ENCODE measurements around the gene GABBR2. TPM values are rescaled to one million over a fixed set of nuclear protein-coding genes. Genes with fewer than 3 reads are reported as not detected.

The GABBR2 gene
- total RNA-seq, 1 experiment from 2014 or later = not detected

GRCh38 chr9:98262056-98262455 lies 446.7 kb downstream of the GABBR2 start:
- intact Hi-C loops (cut with micrococcal nuclease) = loop anchor here (2.0 kb wide), 1 partner anchor 69 kb away; the partner anchor contains the start of gene CORO2A
- Mint-ChIP-seq H3K9me3 (ENCODE audit: unreplicated experiment) (no peaks in the 10 kb centered on the region), H3K4me3 (ENCODE audit: unreplicated experiment) (no peak overlapping the region), H3K4me1 (ENCODE audit: insufficient read depth, unreplicated experiment) (peaks cover 2% of the 10 kb centered on the region), H3K36me3 (ENCODE audit: insufficient read depth, unreplicated experiment) (no peaks in the 10 kb centered on the region), H3K27ac (ENCODE audit: low read depth, unreplicated experiment) (no peak overlapping the region), H3K27me3 (ENCODE audit: insufficient read depth, unreplicated experiment) (no peaks in the 10 kb centered on the region)
- ChIA-PET POLR2A (interaction anchor here (0.8 kb wide), 1 partner anchor 142 kb away, joined by 3 read pairs; no protein-coding TSS in a partner anchor), CTCF (interaction anchor here (0.6 to 2.8 kb wide), 10 partner anchors 9 to 514 kb away, joined by 3 to 29 read pairs (median 4); no protein-coding TSS in a partner anchor)
- no TSS peak for BruUV-seq (replicated peaks)
- TF ChIP-seq, protein P1, sequence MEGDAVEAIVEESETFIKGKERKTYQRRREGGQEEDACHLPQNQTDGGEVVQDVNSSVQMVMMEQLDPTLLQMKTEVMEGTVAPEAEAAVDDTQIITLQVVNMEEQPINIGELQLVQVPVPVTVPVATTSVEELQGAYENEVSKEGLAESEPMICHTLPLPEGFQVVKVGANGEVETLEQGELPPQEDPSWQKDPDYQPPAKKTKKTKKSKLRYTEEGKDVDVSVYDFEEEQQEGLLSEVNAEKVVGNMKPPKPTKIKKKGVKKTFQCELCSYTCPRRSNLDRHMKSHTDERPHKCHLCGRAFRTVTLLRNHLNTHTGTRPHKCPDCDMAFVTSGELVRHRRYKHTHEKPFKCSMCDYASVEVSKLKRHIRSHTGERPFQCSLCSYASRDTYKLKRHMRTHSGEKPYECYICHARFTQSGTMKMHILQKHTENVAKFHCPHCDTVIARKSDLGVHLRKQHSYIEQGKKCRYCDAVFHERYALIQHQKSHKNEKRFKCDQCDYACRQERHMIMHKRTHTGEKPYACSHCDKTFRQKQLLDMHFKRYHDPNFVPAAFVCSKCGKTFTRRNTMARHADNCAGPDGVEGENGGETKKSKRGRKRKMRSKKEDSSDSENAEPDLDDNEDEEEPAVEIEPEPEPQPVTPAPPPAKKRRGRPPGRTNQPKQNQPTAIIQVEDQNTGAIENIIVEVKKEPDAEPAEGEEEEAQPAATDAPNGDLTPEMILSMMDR (IDR thresholded peaks at IDR 0.05; ENCODE audit: unreplicated experiment) = no peak
- DNase-seq (ENCODE audit: unreplicated experiment) = no peak

- POLR2A ChIA-PET = no interaction called here
- intact Hi-C loops (cut with micrococcal nuclease) = no loop called here
- Mint-ChIP-seq H3K27ac (ENCODE audit: low read depth, unreplicated experiment) (no peak overlapping the region), H3K36me3 (ENCODE audit: insufficient read depth, unreplicated experiment) (no peaks in the 10 kb centered on the region), H3K27me3 (ENCODE audit: insufficient read depth, unreplicated experiment) (no peaks in the 10 kb centered on the region), H3K4me3 (ENCODE audit: unreplicated experiment) (no peak overlapping the region), H3K9me3 (ENCODE audit: unreplicated experiment) (no peaks in the 10 kb centered on the region), H3K4me1 (ENCODE audit: insufficient read depth, unreplicated experiment) (peaks cover 6% of the 10 kb centered on the region)
- TF ChIP-seq, protein P1 (IDR thresholded peaks at IDR 0.05; ENCODE audit: unreplicated experiment) = no peak
- no peak for DNase-seq (ENCODE audit: unreplicated experiment)
- no TSS peak for BruUV-seq (replicated peaks)
- CTCF ChIA-PET = interaction anchor here (1.5 to 6.5 kb wide), 2 partner anchors 55 to 338 kb away, joined by 8 to 61 read pairs; partner anchors contain the start of gene TRMO
Observed at GRCh38 chr9:98260635-98261034, 448.1 kb downstream of the GABBR2 start.

DNA sequence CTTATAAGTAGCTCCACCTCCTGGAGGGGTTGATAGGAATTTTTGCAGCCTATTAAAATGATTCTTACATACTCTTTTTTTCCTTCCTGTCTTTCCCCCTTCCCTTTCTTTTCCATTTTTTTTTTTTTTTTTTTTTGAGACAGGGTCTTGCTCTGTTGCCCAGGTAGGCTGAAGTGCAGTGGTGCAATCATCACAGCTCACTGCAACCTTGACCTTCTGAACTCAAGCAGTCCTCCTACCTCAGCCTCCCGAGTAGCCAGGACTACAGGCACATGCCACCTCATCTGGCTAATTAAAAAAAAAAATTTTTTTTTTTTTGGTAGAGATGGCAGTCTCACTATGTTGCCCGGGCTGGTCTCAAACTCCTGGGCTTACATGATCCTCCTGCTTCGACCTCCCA lies 448.9 kb downstream of the GABBR2 start:
- ChIA-PET POLR2A (interaction anchor here (1.2 kb wide), 1 partner anchor 66 kb away, joined by 4 read pairs; no protein-coding TSS in a partner anchor), CTCF (interaction anchor here (0.5 to 6.5 kb wide), 9 partner anchors 54 to 985 kb away, joined by 3 to 61 read pairs (median 4); partner anchors contain the start of genes TRIM14 and TRMO)
- H3K9me3 Mint-ChIP-seq (ENCODE audit: unreplicated experiment) = no peaks in the 10 kb centered on the region
- intact Hi-C loops (cut with micrococcal nuclease) = loop anchor here (5.0 kb wide), 1 partner anchor 202 kb away; the partner anchor contains the start of gene NANS
- no TSS peak for BruUV-seq (replicated peaks)
- TF ChIP-seq, protein P1 (IDR thresholded peaks at IDR 0.05; ENCODE audit: unreplicated experiment) = no peak
- no peak for DNase-seq (ENCODE audit: unreplicated experiment)
- H3K27ac Mint-ChIP-seq (ENCODE audit: low read depth, unreplicated experiment) = no peak overlapping the region
- H3K4me3 Mint-ChIP-seq (ENCODE audit: unreplicated experiment) = no peak overlapping the region
- H3K36me3 Mint-ChIP-seq (ENCODE audit: insufficient read depth, unreplicated experiment) = no peaks in the 10 kb centered on the region
- H3K4me1 Mint-ChIP-seq (ENCODE audit: insufficient read depth, unreplicated experiment) = peaks cover 6% of the 10 kb centered on the region
- no peaks in the 10 kb centered on the region for H3K27me3 Mint-ChIP-seq (ENCODE audit: insufficient read depth, unreplicated experiment)

DNA sequence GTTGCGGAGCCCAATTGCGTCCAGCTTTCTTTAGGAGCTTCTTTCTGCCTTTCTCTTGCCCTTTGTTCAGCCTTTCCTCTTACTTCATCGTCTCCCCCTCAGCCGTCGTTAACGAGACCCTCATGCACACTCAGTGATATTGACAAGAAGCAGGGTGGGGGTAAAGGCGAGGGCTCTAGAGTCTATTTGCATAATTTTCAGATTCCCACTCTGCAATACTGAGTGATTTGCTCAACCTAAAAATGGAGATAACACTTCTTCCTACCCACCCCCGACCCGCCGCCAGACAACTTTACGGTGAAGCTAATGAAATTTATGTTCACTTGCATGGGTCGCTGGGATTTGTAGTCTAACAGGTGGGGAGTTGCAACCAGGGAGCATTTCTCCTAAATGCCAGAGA lies 452.0 kb downstream of the GABBR2 start:
- no peak for DNase-seq (ENCODE audit: unreplicated experiment)
- POLR2A ChIA-PET = interaction anchor here (0.6 to 5.5 kb wide), 25 partner anchors 8 to 1991 kb away, joined by 3 to 91 read pairs (median 7); partner anchors contain the start of genes ANP32B, CORO2A, NANS and TRIM14
- intact Hi-C loops (cut with micrococcal nuclease) = loop anchor here (1.0 to 5.0 kb wide), 2 partner anchors 33 to 199 kb away; partner anchors contain the start of gene NANS
- Mint-ChIP-seq H3K9me3 (ENCODE audit: unreplicated experiment) (no peaks in the 10 kb centered on the region), H3K27ac (ENCODE audit: low read depth, unreplicated experiment) (peak overlapping the region; percentile 98), H3K4me1 (ENCODE audit: insufficient read depth, unreplicated experiment) (peaks cover 33% of the 10 kb centered on the region), H3K4me3 (ENCODE audit: unreplicated experiment) (peak overlapping the region; percentile 96), H3K36me3 (ENCODE audit: insufficient read depth, unreplicated experiment) (no peaks in the 10 kb centered on the region), H3K27me3 (ENCODE audit: insufficient read depth, unreplicated experiment) (no peaks in the 10 kb centered on the region)
- CTCF ChIA-PET = interaction anchor here (0.6 to 6.5 kb wide), 25 partner anchors 8 to 518 kb away, joined by 3 to 61 read pairs (median 3); no protein-coding TSS in a partner anchor
- BruUV-seq (replicated peaks) = no TSS peak
- TF ChIP-seq, protein P1 (IDR thresholded peaks at IDR 0.05; ENCODE audit: unreplicated experiment) = no peak

Data from MCF 10A (cell line).